H9 (cell line): ENCODE data around the gene JAK2. TPM values are rescaled to one million over a fixed set of nuclear protein-coding genes. Genes with fewer than 3 reads are reported as not detected.
"Not testable (repeated sequence)": the region's sequence is repeated elsewhere in the genome, so short reads cannot be mapped to it uniquely, and the experiment has no call there.

Experiments
- DNase-seq: peaks from one replicate; pipeline ENCODE4 v3.0.0-alpha.2; 2017
- H2AFZ ChIP-seq: one replicate; pipeline ENCODE4 v1.6.1; 2013; ENCODE audit warnings: mild to moderate bottlenecking, low read length, control low read depth, moderate library complexity
- H2AK5ac ChIP-seq: 2 replicates; pipeline ENCODE4 v1.6.1; 2013; ENCODE audit warnings: low read length, control low read depth, mixed read lengths; ENCODE audit not compliant: insufficient read length
- H2BK120ac ChIP-seq: one replicate; pipeline ENCODE4 v1.6.1; 2013; ENCODE audit warnings: low read depth, mild to moderate bottlenecking, low read length, control low read depth, inconsistent platforms; ENCODE audit not compliant: poor library complexity, severe bottlenecking
- H2BK12ac ChIP-seq: 2 replicates; pipeline ENCODE4 v1.6.1; 2013; ENCODE audit warnings: low read length, control low read depth, mixed read lengths, low read depth; ENCODE audit not compliant: insufficient read length
- H2BK15ac ChIP-seq: 2 replicates; pipeline ENCODE4 v1.6.1; 2013; ENCODE audit warnings: low read depth, low read length, control low read depth
- H2BK20ac ChIP-seq: one replicate; pipeline ENCODE4 v1.6.1; 2013; ENCODE audit warnings: low read depth, mild to moderate bottlenecking, low read length, control low read depth, inconsistent platforms; ENCODE audit not compliant: poor library complexity, severe bottlenecking
- H2BK5ac ChIP-seq: 2 replicates; pipeline ENCODE4 v1.6.1; 2013; ENCODE audit warnings: low read length, control low read depth, mixed read lengths; ENCODE audit not compliant: insufficient read length
- H3K14ac ChIP-seq: 2 replicates; pipeline ENCODE4 v1.6.1; 2013; ENCODE audit warnings: low read length, control low read depth; ENCODE audit not compliant: insufficient read depth
- H3K18ac ChIP-seq: 2 replicates; pipeline ENCODE4 v1.6.1; 2013; ENCODE audit warnings: low read depth, mild to moderate bottlenecking, mixed read lengths, low read length, control low read depth; ENCODE audit not compliant: insufficient read length
- H3K23ac ChIP-seq: 2 replicates; pipeline ENCODE4 v1.6.1; 2013; ENCODE audit warnings: low read length, control low read depth, mixed read lengths, low read depth; ENCODE audit not compliant: insufficient read length
- H3K23me2 ChIP-seq: 2 replicates; pipeline ENCODE4 v1.6.1; 2013; ENCODE audit warnings: low read depth, mild to moderate bottlenecking, mixed read lengths, low read length, control low read depth; ENCODE audit not compliant: insufficient read length, poor library complexity, severe bottlenecking
- H3K27ac ChIP-seq: 2 replicates; pipeline ENCODE4 v1.5.1; 2013; ENCODE audit warnings: low read length, control low read depth, mixed read lengths, low read depth; ENCODE audit not compliant: insufficient read length
- H3K27me3 ChIP-seq: 2 replicates; pipeline ENCODE4 v1.6.1; 2013; ENCODE audit warnings: low read length, control low read depth, inconsistent platforms; ENCODE audit not compliant: insufficient read depth
- H3K4ac ChIP-seq: 2 replicates; pipeline ENCODE4 v1.6.1; 2013; ENCODE audit warnings: low read depth, mild to moderate bottlenecking, control low read depth, inconsistent platforms, low read length, moderate library complexity
- H3K4me1 ChIP-seq: 2 replicates; pipeline ENCODE4 v1.6.1; 2013; ENCODE audit warnings: low read length, control low read depth, inconsistent platforms; ENCODE audit not compliant: insufficient read depth
- H3K4me2 ChIP-seq: 2 replicates; pipeline ENCODE4 v1.6.1; 2013; ENCODE audit warnings: low read length, control low read depth, mixed read lengths; ENCODE audit not compliant: insufficient read length, insufficient read depth
- H3K56ac ChIP-seq: 2 replicates; pipeline ENCODE4 v1.6.1; 2013; ENCODE audit warnings: low read depth, mild to moderate bottlenecking, mixed read lengths, low read length, control low read depth; ENCODE audit not compliant: insufficient read length
- H3K79me1 ChIP-seq: 2 replicates; pipeline ENCODE4 v1.6.1; 2013; ENCODE audit warnings: low read depth, mild to moderate bottlenecking, moderate library complexity, low read length, control low read depth, inconsistent platforms; ENCODE audit not compliant: insufficient read depth, poor library complexity, severe bottlenecking
- H3K79me2 ChIP-seq: 2 replicates; pipeline ENCODE4 v1.6.1; 2013; ENCODE audit warnings: low read length, control low read depth, inconsistent platforms; ENCODE audit not compliant: insufficient read depth
- H3K9ac ChIP-seq: 2 replicates; pipeline ENCODE4 v1.6.1; 2013; ENCODE audit warnings: low read length, control low read depth, mixed read lengths; ENCODE audit not compliant: insufficient read length; ENCODE audit errors: extremely low read depth
- H3K9me3 ChIP-seq: one replicate; pipeline ENCODE4 v1.6.1; 2013; ENCODE audit warnings: low read depth, low read length, inconsistent platforms; ENCODE audit not compliant: control insufficient read depth
- H3T11ph ChIP-seq: one replicate; pipeline ENCODE4 v1.6.1; 2013; ENCODE audit warnings: mild to moderate bottlenecking, low read length, control low read depth, inconsistent platforms
- H4K20me1 ChIP-seq: one replicate; pipeline ENCODE4 v1.6.1; 2013; ENCODE audit not compliant: control insufficient read depth, insufficient read length, insufficient read depth
- H4K5ac ChIP-seq: 2 replicates; pipeline ENCODE4 v1.6.1; 2013; ENCODE audit warnings: low read depth, mild to moderate bottlenecking, mixed read lengths, low read length, control low read depth; ENCODE audit not compliant: insufficient read length
- H4K8ac ChIP-seq: replicated peaks from 2 replicates; pipeline ENCODE4 v1.6.1; 2013; ENCODE audit warnings: low read length, control low read depth, mixed read lengths, low read depth; ENCODE audit not compliant: insufficient read length
- H4K91ac ChIP-seq: 2 replicates; pipeline ENCODE4 v1.6.1; 2013; ENCODE audit warnings: low read depth, mild to moderate bottlenecking, moderate library complexity, mixed read lengths, low read length, control low read depth; ENCODE audit not compliant: insufficient read length
- H3K27ac Mint-ChIP-seq, 3 experiments: 2 replicates in 2 of 3; 3 replicates in 1 of 3; pipeline ENCODE4 v1.8.0; 2020 to 2021; ENCODE audit warnings: mixed read lengths in 3 of 3, mild to moderate bottlenecking in 1 of 3, moderate library complexity in 1 of 3
- H3K27me3 Mint-ChIP-seq: 2 replicates; pipeline ENCODE4 v1.8.0; 2021; ENCODE audit warnings: low read depth, mild to moderate bottlenecking, moderate library complexity, mixed read lengths
- H3K36me3 Mint-ChIP-seq, 3 experiments: 2 replicates in 2 of 3; 3 replicates in 1 of 3; pipeline ENCODE4 v1.8.0; 2020 to 2021; ENCODE audit warnings: low read depth in 3 of 3, mixed read lengths in 3 of 3; ENCODE audit not compliant: insufficient read depth in 1 of 3
- H3K4me1 Mint-ChIP-seq, 2 experiments: 2 replicates each; pipeline ENCODE4 v1.8.0; 2020; ENCODE audit warnings: mixed read lengths in 2 of 2
- H3K4me3 Mint-ChIP-seq, 2 experiments: 2 replicates in 1 of 2; 3 replicates in 1 of 2; pipeline ENCODE4 v1.8.0; 2020 to 2021; ENCODE audit warnings: mild to moderate bottlenecking in 2 of 2, mixed read lengths in 2 of 2, moderate library complexity in 1 of 2
- H3K9me3 Mint-ChIP-seq, 2 experiments: 2 replicates in 1 of 2; 3 replicates in 1 of 2; pipeline ENCODE4 v1.8.0; 2020; ENCODE audit warnings: mild to moderate bottlenecking in 2 of 2, mixed read lengths in 2 of 2, moderate library complexity in 1 of 2
- CTCF ChIP-seq: fragments of 200-600 bp; sonication (generic); conservative IDR thresholded peaks from 3 replicates; pipeline ENCODE4 v1.8.0; 2021; ENCODE audit warnings: antibody characterized with exemption, mild to moderate bottlenecking
- WGBS: extraction: QIAGEN DNeasy Blood & Tissue Kit; methylation state at CpG from one replicate; pipeline ENCODE4 v1.1.7; 2013; ENCODE audit warnings: missing lambda C conversion rate, low lambda C conversion rate, mixed read lengths; ENCODE audit not compliant: insufficient read length; ENCODE audit errors: extremely low coverage; 5-methylcytosine and 5-hydroxymethylcytosine counted together
- total RNA-seq: library from RNA; stranded (reverse); gene quantifications from 2 replicates; pipeline ENCODE4 v1.2.1, GENCODE V29; 2021

The JAK2 gene
- total RNA-seq, 1 experiment from 2014 or later, result 3.4 TPM

GRCh38 chr9:4939118-4939561, 45.9 kb upstream of the JAK2 start:
- H3K4me1 ChIP-seq, result no peaks in the 10 kb centered on the region
- Mint-ChIP-seq H3K27me3 (no peaks in the 10 kb centered on the region), H3K36me3 (no peaks in the 10 kb centered on the region), H3K4me1 (no peaks in the 10 kb centered on the region), H3K27ac (no peak overlapping the region), H3K9me3 (no peaks in the 10 kb centered on the region), H3K4me3 (no peak overlapping the region)
- H3K79me2 ChIP-seq, result no peaks in the 10 kb centered on the region
- TF ChIP-seq CTCF, result no peak
- no peak overlapping the region for H2BK15ac ChIP-seq
- no peak overlapping the region for H4K91ac ChIP-seq
- no peak overlapping the region for H3K4me2 ChIP-seq
- no peak for DNase-seq
- H3K9ac ChIP-seq, result no peak overlapping the region
- H3T11ph ChIP-seq, result no peak overlapping the region
- no peak overlapping the region for H2BK5ac ChIP-seq
- H2BK120ac ChIP-seq, result no peak overlapping the region
- H3K23me2 ChIP-seq, result no peaks in the 10 kb centered on the region
- no peak overlapping the region for H3K23ac ChIP-seq
- H3K18ac ChIP-seq, result no peak overlapping the region
- H3K4ac ChIP-seq, result no peak overlapping the region
- no peak overlapping the region for H2BK12ac ChIP-seq
- no CpG with 5 or more reads among the region's 1 CpG for WGBS
- no peak overlapping the region for H3K14ac ChIP-seq
- no peak overlapping the region for H3K56ac ChIP-seq
- no peak overlapping the region for H4K8ac ChIP-seq
- no peaks in the 10 kb centered on the region for H4K20me1 ChIP-seq
- no peak overlapping the region for H3K27ac ChIP-seq
- H2BK20ac ChIP-seq, result no peak overlapping the region
- no peak overlapping the region for H2AK5ac ChIP-seq
- no peak overlapping the region for H2AFZ ChIP-seq
- H3K27me3 ChIP-seq, result no peaks in the 10 kb centered on the region
- H3K79me1 ChIP-seq, result no peaks in the 10 kb centered on the region
- no peaks in the 10 kb centered on the region for H3K9me3 ChIP-seq
- no peak overlapping the region for H4K5ac ChIP-seq

GRCh38 chr9:4942042-4942691, 42.9 kb upstream of the JAK2 start:
- H3K4me2 ChIP-seq, H2AFZ ChIP-seq, H3K23me2 ChIP-seq, H3T11ph ChIP-seq, H4K91ac ChIP-seq, H2BK5ac ChIP-seq, H3K79me1 ChIP-seq, H4K20me1 ChIP-seq, H3K27ac ChIP-seq, H3K56ac ChIP-seq, H3K9me3 ChIP-seq, H3K36me3 Mint-ChIP-seq, H3K9me3 Mint-ChIP-seq, H3K4me3 Mint-ChIP-seq, H4K5ac ChIP-seq, H3K23ac ChIP-seq, H3K27me3 ChIP-seq, H2BK120ac ChIP-seq, H2BK12ac ChIP-seq, H4K8ac ChIP-seq, H2BK15ac ChIP-seq, DNase-seq, H3K4ac ChIP-seq, H3K9ac ChIP-seq, H3K14ac ChIP-seq, H3K18ac ChIP-seq, H3K4me1 ChIP-seq, H2BK20ac ChIP-seq, H2AK5ac ChIP-seq, H3K27ac Mint-ChIP-seq, H3K27me3 Mint-ChIP-seq, H3K4me1 Mint-ChIP-seq, H3K79me2 ChIP-seq: not testable (repeated sequence)
- WGBS, result no CpG with 5 or more reads among the region's 7 CpGs
